Neural progenitor cell (in vitro differentiated cells): ENCODE measurements around the gene NCOR1. TPM values are rescaled to one million over a fixed set of nuclear protein-coding genes. Genes with fewer than 3 reads are reported as not detected.
"Not testable (repeated sequence)": the region's sequence is repeated elsewhere in the genome, so short reads cannot be mapped to it uniquely, and the experiment has no call there.

Experiments
- DNase-seq: peaks from one replicate; pipeline ENCODE4 v3.0.0-alpha.2; 2016; ENCODE audit warnings: low spot score
- H2AFZ ChIP-seq: fragments of 200-600 bp; sonication (generic); replicated peaks from 2 replicates; pipeline ENCODE4 v1.6.1; 2016; ENCODE audit warnings: antibody characterized with exemption
- H3F3A ChIP-seq: fragments of 200-600 bp; sonication (generic); 2 replicates; pipeline ENCODE4 v1.6.1; 2016; ENCODE audit warnings: antibody characterized with exemption, low read depth
- H3K27ac ChIP-seq: fragments of 200-600 bp; sonication (generic); 2 replicates; pipeline ENCODE4 v1.5.1; 2016; ENCODE audit warnings: mild to moderate bottlenecking
- H3K27me3 ChIP-seq: fragments of 200-600 bp; sonication (generic); 2 replicates; pipeline ENCODE4 v1.6.1; 2016; ENCODE audit warnings: mild to moderate bottlenecking, moderate library complexity
- H3K36me3 ChIP-seq: fragments of 200-600 bp; sonication (generic); 2 replicates; pipeline ENCODE4 v1.5.1; 2016
- H3K4me1 ChIP-seq: fragments of 200-600 bp; sonication (generic); 2 replicates; pipeline ENCODE4 v1.6.1; 2016; ENCODE audit warnings: mixed run types
- H3K4me2 ChIP-seq: fragments of 200-600 bp; sonication (generic); 2 replicates; pipeline ENCODE4 v1.6.1; 2016
- H3K4me3 ChIP-seq: fragments of 200-600 bp; sonication (generic); 2 replicates; pipeline ENCODE4 v1.5.1; 2016
- H3K79me2 ChIP-seq: fragments of 200-600 bp; sonication (generic); 2 replicates; pipeline ENCODE4 v1.6.1; 2016; ENCODE audit warnings: low read depth
- H3K9ac ChIP-seq: fragments of 200-600 bp; sonication (generic); 2 replicates; pipeline ENCODE4 v1.6.1; 2016
- H3K9me3 ChIP-seq: fragments of 200-600 bp; sonication (generic); 2 replicates; pipeline ENCODE4 v1.5.1; 2016; ENCODE audit warnings: low read depth
- H4K20me1 ChIP-seq: fragments of 200-600 bp; sonication (generic); 2 replicates; pipeline ENCODE4 v1.6.1; 2016; ENCODE audit warnings: low read depth
- H3K27ac Mint-ChIP-seq: 3 replicates; pipeline ENCODE4 v1.8.0; 2021; ENCODE audit warnings: mixed read lengths
- H3K27me3 Mint-ChIP-seq: 2 replicates; pipeline ENCODE4 v1.8.0; 2022; ENCODE audit warnings: low read depth, mild to moderate bottlenecking, inconsistent platforms, moderate library complexity, mixed read lengths; ENCODE audit not compliant: insufficient read depth
- H3K36me3 Mint-ChIP-seq: 3 replicates; pipeline ENCODE4 v1.8.0; 2021; ENCODE audit warnings: mixed read lengths
- H3K4me1 Mint-ChIP-seq: 3 replicates; pipeline ENCODE4 v1.8.0; 2021; ENCODE audit warnings: mixed read lengths
- H3K4me3 Mint-ChIP-seq: 3 replicates; pipeline ENCODE4 v1.8.0; 2021; ENCODE audit warnings: mild to moderate bottlenecking, moderate library complexity, mixed read lengths
- H3K9me3 Mint-ChIP-seq: 3 replicates; pipeline ENCODE4 v1.8.0; 2020; ENCODE audit warnings: mixed read lengths
- CTCF ChIP-seq: fragments of 200-600 bp; sonication (generic); IDR thresholded peaks from 2 replicates; pipeline ENCODE4 v1.5.1; 2017; ENCODE audit warnings: antibody characterized with exemption, mild to moderate bottlenecking
- EZH2 ChIP-seq: fragments of 200-600 bp; sonication (generic); IDR thresholded peaks from 2 replicates; pipeline ENCODE4 v1.6.1; 2017; ENCODE audit warnings: antibody characterized with exemption, mild to moderate bottlenecking, moderate library complexity
- EZH2phosphoT487 ChIP-seq: fragments of 200-600 bp; sonication (generic); IDR thresholded peaks from 2 replicates; pipeline ENCODE4 v1.6.1; 2017; ENCODE audit warnings: antibody characterized with exemption
- total RNA-seq: library from RNA; depleted of rRNA; stranded (reverse); fragments of >200 nt; gene quantifications from 2 replicates; pipeline ENCODE4 v1.2.3, GENCODE V29; 2015; ENCODE audit warnings: low replicate concordance

The NCOR1 gene
- total RNA-seq, 1 donor from 2014 or later: 86.8 TPM

- Histone ChIP-seq H4K20me1 (no peaks in the 10 kb centered on the region), H3K27ac (no peak overlapping the region), H3K9ac (no peak overlapping the region), H3K4me1 (no peaks in the 10 kb centered on the region), H3F3A (no peaks in the 10 kb centered on the region), H3K4me3 (no peak overlapping the region), H3K27me3 (no peaks in the 10 kb centered on the region), H3K9me3 (peaks cover 4% of the 10 kb centered on the region), H3K36me3 (peaks cover 18% of the 10 kb centered on the region), H3K4me2 (no peak overlapping the region), H2AFZ (no peak overlapping the region), H3K79me2 (no peaks in the 10 kb centered on the region)
- DNase-seq: no peak
- peaks cover 9% of the 10 kb centered on the region for H3K9me3 Mint-ChIP-seq
- H3K27me3 Mint-ChIP-seq: peaks cover 2% of the 10 kb centered on the region
- H3K36me3 Mint-ChIP-seq: peaks cover 54% of the 10 kb centered on the region
- no peak overlapping the region for H3K4me3 Mint-ChIP-seq
- H3K27ac Mint-ChIP-seq: no peak overlapping the region
- no peaks in the 10 kb centered on the region for H3K4me1 Mint-ChIP-seq
- no peak for TF ChIP-seq CTCF
- TF ChIP-seq EZH2phosphoT487: no peak
- TF ChIP-seq EZH2: no peak
These were observed 94.4 kb downstream of the NCOR1 start for GRCh38 chr17:16120937-16121336.

- no peak overlapping the region for H3K4me3 Mint-ChIP-seq
- Histone ChIP-seq H3K27me3 (no peaks in the 10 kb centered on the region), H3K79me2 (no peaks in the 10 kb centered on the region), H4K20me1 (no peaks in the 10 kb centered on the region), H3K27ac (no peak overlapping the region), H3K4me3 (no peak overlapping the region), H3K36me3 (peaks cover 22% of the 10 kb centered on the region), H3K4me2 (no peak overlapping the region), H3K9me3 (peaks cover 4% of the 10 kb centered on the region), H2AFZ (no peak overlapping the region), H3K9ac (no peak overlapping the region), H3F3A (no peaks in the 10 kb centered on the region), H3K4me1 (no peaks in the 10 kb centered on the region)
- peaks cover 29% of the 10 kb centered on the region for H3K9me3 Mint-ChIP-seq
- no peak for TF ChIP-seq EZH2
- no peak for TF ChIP-seq EZH2phosphoT487
- TF ChIP-seq CTCF: no peak
- H3K36me3 Mint-ChIP-seq: peaks cover 64% of the 10 kb centered on the region
- H3K27me3 Mint-ChIP-seq: peaks cover 3% of the 10 kb centered on the region
- H3K4me1 Mint-ChIP-seq: no peaks in the 10 kb centered on the region
- no peak overlapping the region for H3K27ac Mint-ChIP-seq
- no peak for DNase-seq
These were observed 98.2 kb downstream of the NCOR1 start for GRCh38 chr17:16117149-16117548.

GRCh38 chr17:16115077-16115698 lies 100.1 kb downstream of the NCOR1 start:
- H3K79me2 ChIP-seq, H3K4me1 ChIP-seq, H3K4me3 ChIP-seq, H3K4me1 Mint-ChIP-seq, H3F3A ChIP-seq, DNase-seq, H3K4me2 ChIP-seq, H3K9ac ChIP-seq, H3K27me3 ChIP-seq, H3K9me3 ChIP-seq, H3K27me3 Mint-ChIP-seq, H3K4me3 Mint-ChIP-seq, H2AFZ ChIP-seq, H3K27ac Mint-ChIP-seq, H3K27ac ChIP-seq, H4K20me1 ChIP-seq: not testable (repeated sequence)
- Mint-ChIP-seq H3K36me3 (peaks cover 65% of the 10 kb centered on the region), H3K9me3 (peaks cover 29% of the 10 kb centered on the region)
- peaks cover 22% of the 10 kb centered on the region for H3K36me3 ChIP-seq

- no peaks in the 10 kb centered on the region for H3K27me3 Mint-ChIP-seq
- DNase-seq: no peak
- H3K9me3 ChIP-seq: no peaks in the 10 kb centered on the region
- H3K9me3 Mint-ChIP-seq: peaks cover 1% of the 10 kb centered on the region
- H4K20me1 ChIP-seq: no peaks in the 10 kb centered on the region
- H3K27ac Mint-ChIP-seq: no peak overlapping the region
- no peaks in the 10 kb centered on the region for H3K79me2 ChIP-seq
- no peaks in the 10 kb centered on the region for H3K27me3 ChIP-seq
- H3K4me1 ChIP-seq: no peaks in the 10 kb centered on the region
- H3K9ac ChIP-seq: no peak overlapping the region
- peaks cover 10% of the 10 kb centered on the region for H3K36me3 ChIP-seq
- H2AFZ ChIP-seq: no peak overlapping the region
- no peaks in the 10 kb centered on the region for H3F3A ChIP-seq
- no peak for TF ChIP-seq EZH2
- H3K4me2 ChIP-seq: no peak overlapping the region
- H3K4me3 ChIP-seq: no peak overlapping the region
- no peaks in the 10 kb centered on the region for H3K4me1 Mint-ChIP-seq
- H3K36me3 Mint-ChIP-seq: peaks cover 39% of the 10 kb centered on the region
- H3K27ac ChIP-seq: no peak overlapping the region
- no peak overlapping the region for H3K4me3 Mint-ChIP-seq
These were observed 106.5 kb downstream of the NCOR1 start for GRCh38 chr17:16108871-16109270.
